H1 (cell line): ENCODE data around the gene VTN. TPM values are rescaled to one million over a fixed set of nuclear protein-coding genes. Genes with fewer than 3 reads are reported as not detected.

Experiments used
- ASH2L ChIP-seq: fragments of 200-600, 300-600 bp; sonication (generic); IDR thresholded peaks from one replicate; pipeline ENCODE4 v1.7.1; 2017; ENCODE audit warnings: low read length
- ATF2 ChIP-seq: IDR thresholded peaks from 2 replicates; pipeline ENCODE4 v1.6.1; 2012; ENCODE audit warnings: low read length, inconsistent platforms
- BACH1 ChIP-seq: IDR thresholded peaks from 2 replicates; pipeline ENCODE4 v1.6.1; 2012; ENCODE audit warnings: low read length, improper control_type of control experiment
- CEBPB ChIP-seq: IDR thresholded peaks from 2 replicates; pipeline ENCODE4 v1.6.1; 2012; ENCODE audit warnings: low read depth, low read length
- EGR1 ChIP-seq: IDR thresholded peaks from 2 replicates; pipeline ENCODE4 v1.6.1; 2011; ENCODE audit warnings: low read depth, low read length, borderline replicate concordance
- EZH2 ChIP-seq: fragments of 200-600 bp; sonication (generic); IDR thresholded peaks from 2 replicates; pipeline ENCODE4 v1.7.1; 2012; ENCODE audit warnings: low read depth, mild to moderate bottlenecking, moderate library complexity, low read length, inconsistent platforms; ENCODE audit not compliant: severe bottlenecking
- HDAC2 ChIP-seq, 2 experiments: fragments of 300-600 bp in 1 of 2; sonication (generic) in 1 of 2; IDR thresholded peaks; 2 replicates each; pipeline ENCODE4 v1.6.1; 2011 to 2012; ENCODE audit warnings: low read depth in 2 of 2, low read length in 2 of 2, mild to moderate bottlenecking in 2 of 2, moderate library complexity in 2 of 2, borderline replicate concordance in 1 of 2, inconsistent platforms in 1 of 2
- JUND ChIP-seq: IDR thresholded peaks from 2 replicates; pipeline ENCODE4 v1.6.1; 2011; ENCODE audit warnings: mild to moderate bottlenecking, improper control_type of control experiment, low read length
- KDM4A ChIP-seq: IDR thresholded peaks from one replicate; pipeline ENCODE4 v1.7.1; 2012; ENCODE audit warnings: low read depth, mild to moderate bottlenecking, moderate library complexity, low read length, inconsistent platforms; ENCODE audit not compliant: severe bottlenecking
- NANOG ChIP-seq: IDR thresholded peaks from 2 replicates; pipeline ENCODE4 v1.6.1; 2011; ENCODE audit warnings: low read length, low read depth, mild to moderate bottlenecking, inconsistent platforms; ENCODE audit not compliant: insufficient read depth, poor library complexity, severe bottlenecking
- RAD21 ChIP-seq, 2 experiments: IDR thresholded peaks in 1 of 2; conservative IDR thresholded peaks in 1 of 2; 2 replicates each; pipeline ENCODE4 v1.6.1; 2011; ENCODE audit warnings: low read depth in 2 of 2, low read length in 2 of 2, improper control_type of control experiment in 1 of 2, inconsistent platforms in 1 of 2, mild to moderate bottlenecking in 1 of 2, moderate library complexity in 1 of 2
- SAP30 ChIP-seq: fragments of 300-600 bp; sonication (generic); IDR thresholded peaks from 2 replicates; pipeline ENCODE4 v1.7.1; 2012; ENCODE audit warnings: low read length, moderate library complexity, mild to moderate bottlenecking, inconsistent platforms; ENCODE audit not compliant: insufficient read depth, insufficient replicate concordance
- SIRT6 ChIP-seq: IDR thresholded peaks from one replicate; pipeline ENCODE4 v1.7.1; 2012; ENCODE audit warnings: low read length, inconsistent platforms
- SRF ChIP-seq: IDR thresholded peaks from 2 replicates; pipeline ENCODE4 v1.6.1; 2011; ENCODE audit warnings: mild to moderate bottlenecking, low read depth, low read length, moderate library complexity
- SUZ12 ChIP-seq: fragments of 200-600 bp; sonication (generic); IDR thresholded peaks from 2 replicates; pipeline ENCODE4 v1.6.1; 2012; ENCODE audit warnings: mild to moderate bottlenecking, inconsistent platforms, low read length, moderate library complexity, mixed read lengths
- TCF12 ChIP-seq: IDR thresholded peaks from 2 replicates; pipeline ENCODE4 v1.6.1; 2011; ENCODE audit warnings: low read depth, mild to moderate bottlenecking, low read length
- TEAD4 ChIP-seq: IDR thresholded peaks from 2 replicates; pipeline ENCODE4 v1.6.1; 2012; ENCODE audit warnings: low read depth, low read length, inconsistent platforms, mixed read lengths
- polyA plus RNA-seq, 7 experiments: library from polyadenylated mRNA; depleted of rRNA in 3 of 7; stranded (reverse) in 5 of 7; unstranded in 2 of 7; fragments of >200 nt in 5 of 7; fragments of 200-250 nt in 2 of 7; gene quantifications; 1 replicate in 5 of 7; 2 replicates in 1 of 7; 4 replicates in 1 of 7; pipeline versions ENCODE4 v1.2.1 to v1.2.3, GENCODE V29; 2011 to 2013; ENCODE audit warnings: missing spikeins in 2 of 7, mixed read lengths in 2 of 7
- total RNA-seq: library from RNA; stranded (reverse); fragmentation: NEBNext Ultra II Directional; extraction: Animal tissue kit (Norgen Biotek cat#: 25700); gene quantifications from 2 replicates; pipeline ENCODE4 v1.2.1, GENCODE V29; 2021
- TF ChIP-seq, protein P1 (sequence below): IDR thresholded peaks from 2 replicates; pipeline ENCODE4 v1.6.1; 2012; ENCODE audit warnings: inconsistent platforms

Gene VTN
- total and polyA plus RNA-seq, 2 of the 8 experiments (the other 6 are each of a cell fraction or from before 2014, with no cell fraction given) = 0.18 TPM; not detected in 1

DNA sequence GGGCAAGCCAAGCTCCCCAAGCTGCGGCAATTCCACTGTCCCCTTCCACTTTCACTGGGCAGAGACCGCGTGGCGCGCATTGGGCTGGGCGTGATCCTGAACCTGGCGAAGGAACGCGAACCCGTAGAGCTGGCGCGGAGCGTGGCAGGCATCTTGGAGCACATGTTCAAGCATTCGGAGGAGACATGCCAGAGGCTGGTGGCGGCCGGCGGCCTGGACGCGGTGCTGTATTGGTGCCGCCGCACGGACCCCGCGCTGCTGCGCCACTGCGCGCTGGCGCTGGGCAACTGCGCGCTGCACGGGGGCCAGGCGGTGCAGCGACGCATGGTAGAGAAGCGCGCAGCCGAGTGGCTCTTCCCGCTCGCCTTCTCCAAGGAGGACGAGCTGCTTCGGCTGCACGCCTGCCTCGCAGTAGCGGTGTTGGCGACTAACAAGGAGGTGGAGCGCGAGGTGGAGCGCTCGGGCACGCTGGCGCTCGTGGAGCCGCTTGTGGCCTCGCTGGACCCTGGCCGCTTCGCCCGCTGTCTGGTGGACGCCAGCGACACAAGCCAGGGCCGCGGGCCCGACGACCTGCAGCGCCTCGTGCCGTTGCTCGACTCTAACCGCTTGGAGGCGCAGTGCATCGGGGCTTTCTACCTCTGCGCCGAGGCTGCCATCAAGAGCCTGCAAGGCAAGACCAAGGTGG lies 11.2 kb upstream of the VTN start (continued):
- TF ChIP-seq NANOG (no peak), SIRT6 (no peak), ATF2 (no peak), SAP30 (no peak), ASH2L (peak; percentile 58), SRF (0 out of 2 replicates have a peak, but pooled peaks have one; percentile 2), KDM4A (peak; percentile 89), RAD21 (IDR thresholded peaks at IDR 0.05 in 1 of 2, conservative IDR thresholded peaks at IDR 0.05 in 1 of 2; ENCODE audit: low read depth in 2 of 2, low read length in 2 of 2) (peak; percentile 79 to 86), CEBPB (no peak), EGR1 (no peak), EZH2 (peak; percentile 69), TCF12 (no peak), BACH1 (0 out of 2 replicates have a peak, but pooled peaks have one; percentile 22), SUZ12 (peak; percentile 59; the same call in 1 of the 2 replicates), HDAC2 (IDR thresholded peaks at IDR 0.05; ENCODE audit: borderline replicate concordance in 1 of 2, low read depth in 2 of 2, low read length in 2 of 2) (peak; percentile 29 to 74; a peak in 1 of 4 replicates), JUND (no peak), TEAD4 (no peak; the same call in 1 of the 2 replicates)
- TF ChIP-seq, protein P1, sequence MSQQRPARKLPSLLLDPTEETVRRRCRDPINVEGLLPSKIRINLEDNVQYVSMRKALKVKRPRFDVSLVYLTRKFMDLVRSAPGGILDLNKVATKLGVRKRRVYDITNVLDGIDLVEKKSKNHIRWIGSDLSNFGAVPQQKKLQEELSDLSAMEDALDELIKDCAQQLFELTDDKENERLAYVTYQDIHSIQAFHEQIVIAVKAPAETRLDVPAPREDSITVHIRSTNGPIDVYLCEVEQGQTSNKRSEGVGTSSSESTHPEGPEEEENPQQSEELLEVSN = peak; percentile 98
